NCI-H82 treated with DMSO at 0.1 percent for 48 hours (cell line): ENCODE measurements around the gene SIGLEC5.

Experiments
- DNase-seq: peaks from one replicate; lab custom pipeline; 2025; ENCODE audit not compliant: unreplicated experiment; lab: John Stamatoyannopoulos, UW

Gene SIGLEC5

GRCh38 chr19:51628153-51628939 is 1.9 kb downstream of the SIGLEC5 start:
- no peak for DNase-seq

- DNase-seq = no peak
These were observed 2.6 kb downstream of the SIGLEC5 start for GRCh38 chr19:51627491-51628138.

- DNase-seq = no peak
These were observed 3.5 kb downstream of the SIGLEC5 start for GRCh38 chr19:51626675-51627074.

- DNase-seq = no peak
These were observed 9.0 kb downstream of the SIGLEC5 start for GRCh38 chr19:51621178-51621577.

- no peak for DNase-seq
These were observed 14.2 kb downstream of the SIGLEC5 start for GRCh38 chr19:51615991-51616390.

- DNase-seq = no peak
These were observed 15.4 kb downstream of the SIGLEC5 start for GRCh38 chr19:51614789-51615188.

- no peak for DNase-seq
These were observed 19.6 kb downstream of the SIGLEC5 start for GRCh38 chr19:51610576-51610975.

- no peak for DNase-seq
These were observed 22.2 kb downstream of the SIGLEC5 start for GRCh38 chr19:51607920-51608562.

- DNase-seq = no peak
These were observed 23.1 kb downstream of the SIGLEC5 start for GRCh38 chr19:51607077-51607476.

GRCh38 chr19:51602189-51602854 is 27.9 kb downstream of the SIGLEC5 start:
- no peak for DNase-seq

- no peak for DNase-seq
These were observed 29.1 kb downstream of the SIGLEC5 start for GRCh38 chr19:51600940-51601580.

GRCh38 chr19:51599084-51599483 is 31.1 kb downstream of the SIGLEC5 start:
- DNase-seq = no peak

- no peak for DNase-seq
These were observed 31.9 kb downstream of the SIGLEC5 start for GRCh38 chr19:51598159-51598915.

GRCh38 chr19:51595190-51596175 is 34.7 kb downstream of the SIGLEC5 start:
- no peak for DNase-seq

GRCh38 chr19:51594774-51595109 is 35.5 kb downstream of the SIGLEC5 start:
- DNase-seq = no peak

GRCh38 chr19:51593969-51594773 is 36.0 kb downstream of the SIGLEC5 start:
- peak; percentile 78 for DNase-seq

- DNase-seq = no peak
These were observed 36.9 kb downstream of the SIGLEC5 start for GRCh38 chr19:51593138-51593890.

GRCh38 chr19:51592521-51592920 is 37.7 kb downstream of the SIGLEC5 start:
- DNase-seq = no peak
